T47D (cell line): Measurements from ENCODE around the gene NUP107.
"Not testable (repeated sequence)": the region's sequence is repeated elsewhere in the genome, so short reads cannot be mapped to it uniquely, and the experiment has no call there.

Experiments
- DNase-seq, 2 experiments: peaks; one replicate each; pipeline versions ENCODE4 v3.0.0 to v3.0.0-alpha.2; 2011 to 2012; ENCODE audit warnings: low read depth in 1 of 2, low spot score in 1 of 2
- JUND ChIP-seq: IDR thresholded peaks from 2 replicates; pipeline ENCODE4 v1.6.1; 2012; ENCODE audit warnings: low read depth
- in situ Hi-C: cut with HindIII; loops from 2 replicates; pipeline ENCODE4 v1.10.0; 2016; ENCODE audit warnings: low sequenced_read_pairs, low pct_unique_long_range_greater_than_20kb

The NUP107 gene

GRCh38 chr12:68686595-68687521 is at the start of gene NUP107:
TSS of gene NUP107 (plus strand) at chr12:68686978. CDS start at chr12:68687066, 88 bp downstream.
- no peak for TF ChIP-seq JUND
- in situ Hi-C loops = no loop called here

GRCh38 chr12:68637439-68637838 is 49.3 kb upstream of the NUP107 start:
- DNase-seq, in situ Hi-C loops: not testable (repeated sequence)

More at GRCh38 chr12:68686595-68687521, at the start of gene NUP107:
- DNase-seq = peak; percentile 94 to 100

GRCh38 chr12:68638171-68638570 is 48.6 kb upstream of the NUP107 start:
- TF ChIP-seq JUND = no peak
- in situ Hi-C loops = no loop called here
- no peak for DNase-seq

- DNase-seq = no peak
- in situ Hi-C loops = no loop called here
- TF ChIP-seq JUND = no peak
Observed at GRCh38 chr12:68638721-68639395, 47.9 kb upstream of the NUP107 start.

GRCh38 chr12:68639396-68639767 is 47.4 kb upstream of the NUP107 start:
- no peak for DNase-seq
- TF ChIP-seq JUND = no peak
- in situ Hi-C loops = no loop called here

- DNase-seq = no peak
- TF ChIP-seq JUND = no peak
- in situ Hi-C loops = no loop called here
Observed at GRCh38 chr12:68641138-68641537, 45.6 kb upstream of the NUP107 start.

GRCh38 chr12:68646484-68646883 is 40.3 kb upstream of the NUP107 start:
- in situ Hi-C loops = no loop called here
- DNase-seq = no peak
- no peak for TF ChIP-seq JUND

GRCh38 chr12:68647507-68647906 is 39.3 kb upstream of the NUP107 start:
- peak in 1 of 2 experiments; percentile 28 for DNase-seq
- in situ Hi-C loops = no loop called here

GRCh38 chr12:68648179-68648578 is 38.6 kb upstream of the NUP107 start:
- TF ChIP-seq JUND = no peak
- in situ Hi-C loops = no loop called here

More at GRCh38 chr12:68647507-68647906, 39.3 kb upstream of the NUP107 start:
- no peak for TF ChIP-seq JUND

GRCh38 chr12:68665016-68665569 is 21.7 kb upstream of the NUP107 start:
- in situ Hi-C loops = no loop called here

More at GRCh38 chr12:68648179-68648578, 38.6 kb upstream of the NUP107 start:
- peak in 1 of 2 experiments; percentile 36 for DNase-seq

GRCh38 chr12:68667291-68667690 is 19.5 kb upstream of the NUP107 start:
- TF ChIP-seq JUND = no peak
- in situ Hi-C loops = no loop called here
- DNase-seq = no peak

More at GRCh38 chr12:68665016-68665569, 21.7 kb upstream of the NUP107 start:
- no peak for TF ChIP-seq JUND
- peak in 1 of 2 experiments; percentile 26 for DNase-seq

GRCh38 chr12:68667896-68668295 is 18.9 kb upstream of the NUP107 start:
- DNase-seq = no peak
- in situ Hi-C loops = no loop called here
- TF ChIP-seq JUND = no peak

GRCh38 chr12:68671179-68671578 is 15.6 kb upstream of the NUP107 start:
- in situ Hi-C loops = no loop called here
- no peak for DNase-seq
- no peak for TF ChIP-seq JUND
